Measurements from ENCODE around the gene AHDC1.
A peak's percentile ranks its signal among the peaks of the same experiment; 100 is the strongest.

AHDC1 gene

DNA sequence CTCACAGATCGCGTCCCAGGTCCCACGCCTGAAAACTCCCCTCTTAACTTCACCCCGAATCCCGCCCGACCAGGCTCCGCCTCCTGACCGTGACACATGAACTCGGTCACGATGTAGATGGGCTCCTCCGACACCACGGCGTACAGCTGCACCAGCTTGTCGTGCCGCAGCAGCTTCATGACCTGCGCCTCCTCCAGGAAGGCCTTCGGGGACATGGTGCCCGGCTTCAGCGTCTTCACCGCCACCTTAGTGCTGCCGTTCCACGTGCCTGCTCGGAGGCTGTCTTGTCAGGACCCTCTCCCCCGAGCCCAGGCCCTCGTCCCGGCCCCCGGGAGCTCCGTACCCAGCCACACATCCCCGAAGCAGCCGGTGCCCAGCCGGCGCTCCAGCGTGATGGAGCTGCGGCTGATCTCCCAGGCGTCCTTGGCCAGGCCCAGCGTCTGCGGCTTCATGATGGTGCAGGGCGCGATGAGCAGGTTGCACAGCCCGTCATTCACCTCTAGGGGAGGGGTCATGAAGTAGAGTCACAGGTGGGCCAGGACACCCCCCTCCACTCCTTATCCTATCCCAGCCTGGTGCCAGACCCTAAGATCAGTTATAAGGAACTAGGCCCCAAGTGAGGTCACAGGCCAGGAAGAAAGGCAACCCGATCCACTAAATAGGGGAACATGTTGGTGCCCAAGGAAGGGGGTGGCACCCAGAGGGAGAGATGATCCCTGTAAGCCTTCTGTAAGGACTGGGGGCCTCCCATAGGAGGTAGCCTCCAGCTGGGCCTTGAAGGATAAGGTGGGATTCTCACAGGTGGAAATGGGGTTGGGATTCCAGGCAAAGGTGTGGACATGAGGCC lies 11.6 kb upstream of the AHDC1 start:
- no peak for DNase-seq (ENCODE audit: extremely low spot score, insufficient read length, low read depth)
- no peak for FAIRE-seq

DNA sequence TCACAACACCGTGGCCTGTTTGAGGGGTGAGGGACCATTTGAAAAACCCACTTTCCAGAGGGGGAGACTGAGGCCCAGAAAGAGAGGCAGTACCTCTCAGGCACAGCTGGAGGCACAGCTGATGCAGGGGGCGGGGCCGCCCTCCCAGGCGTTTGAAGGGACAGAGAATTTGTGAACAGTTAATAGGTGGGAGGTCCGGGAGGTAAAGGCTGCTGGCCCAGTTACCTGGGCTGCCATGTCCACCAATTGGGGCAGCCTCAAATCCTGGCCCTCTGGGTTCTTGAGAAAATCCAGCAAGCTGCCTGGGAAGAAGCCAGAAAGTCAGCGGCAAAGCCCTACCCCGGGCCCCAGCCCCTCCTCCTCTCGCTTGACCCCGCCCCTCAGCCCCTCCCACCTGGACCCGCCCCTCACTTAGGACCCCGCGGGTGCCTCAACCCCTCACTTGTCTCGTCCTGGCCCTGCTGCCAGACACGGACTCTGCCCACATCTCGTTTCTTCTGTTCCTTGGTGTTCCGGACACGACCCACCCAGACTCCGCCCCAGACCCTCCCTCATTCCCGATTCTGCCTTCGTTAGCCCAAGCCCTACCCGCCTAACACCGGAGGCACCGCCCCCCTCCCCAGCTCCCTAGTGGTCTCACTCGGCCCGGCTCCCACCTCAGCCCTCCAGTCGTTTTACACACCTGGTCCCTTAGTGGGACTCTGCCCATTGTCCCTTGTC lies 10.8 kb upstream of the AHDC1 start:
- FAIRE-seq (no peak), DNase-seq (ENCODE audit: extremely low spot score, insufficient read length, low read depth) (no peak)

DNA sequence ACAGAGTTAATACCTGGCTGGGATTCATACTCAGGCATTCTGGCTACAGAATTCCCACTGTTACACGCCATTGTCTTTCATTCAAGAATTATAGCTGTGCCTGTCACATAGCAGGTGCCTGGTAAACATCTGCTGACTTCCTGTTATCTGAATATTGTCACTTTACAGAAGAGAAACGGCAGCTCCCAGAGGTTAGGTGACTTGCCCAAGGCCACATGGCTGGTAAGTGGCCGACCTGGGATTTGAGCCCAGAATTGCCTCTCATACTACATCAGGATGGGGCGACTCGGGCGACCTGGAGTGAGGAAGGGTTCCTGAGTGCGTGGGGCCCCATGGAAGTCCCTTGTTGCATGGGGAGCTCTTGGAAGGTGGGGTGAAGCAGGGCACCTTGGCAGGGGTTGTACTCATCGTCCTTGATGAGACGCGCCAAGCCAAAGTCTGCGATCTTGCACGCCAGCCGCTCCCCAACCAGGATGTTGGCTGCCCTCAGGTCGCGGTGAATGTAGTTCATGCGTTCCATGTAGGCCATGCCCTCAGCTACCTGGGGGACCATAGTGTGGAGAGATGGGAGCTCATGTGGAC lies 10.2 kb upstream of the AHDC1 start:
- FAIRE-seq (no peak), DNase-seq (ENCODE audit: extremely low spot score, insufficient read length, low read depth) (no peak)

DNA sequence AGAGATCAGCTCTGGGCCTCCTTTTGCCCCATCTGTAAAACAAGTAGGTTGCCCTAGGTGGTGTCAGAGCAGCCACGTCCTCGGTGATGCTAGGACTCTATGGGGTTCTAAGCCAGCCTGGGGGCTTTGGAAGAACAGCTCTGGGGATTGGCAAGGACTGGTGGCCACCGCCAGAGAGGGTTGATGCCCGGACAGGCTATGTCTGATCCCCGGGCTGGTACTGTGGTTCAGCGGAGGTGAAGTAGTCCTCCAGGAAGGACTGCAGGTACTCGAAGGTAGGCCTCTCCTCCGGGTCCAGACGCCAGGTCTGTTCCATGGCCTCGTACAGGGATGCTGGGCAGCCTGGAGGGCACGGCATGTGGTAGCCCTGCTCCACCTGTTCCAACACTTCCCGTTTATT lies 8.8 kb upstream of the AHDC1 start:
- FAIRE-seq (no peak), DNase-seq (ENCODE audit: extremely low spot score, insufficient read length, low read depth) (no peak)

DNA sequence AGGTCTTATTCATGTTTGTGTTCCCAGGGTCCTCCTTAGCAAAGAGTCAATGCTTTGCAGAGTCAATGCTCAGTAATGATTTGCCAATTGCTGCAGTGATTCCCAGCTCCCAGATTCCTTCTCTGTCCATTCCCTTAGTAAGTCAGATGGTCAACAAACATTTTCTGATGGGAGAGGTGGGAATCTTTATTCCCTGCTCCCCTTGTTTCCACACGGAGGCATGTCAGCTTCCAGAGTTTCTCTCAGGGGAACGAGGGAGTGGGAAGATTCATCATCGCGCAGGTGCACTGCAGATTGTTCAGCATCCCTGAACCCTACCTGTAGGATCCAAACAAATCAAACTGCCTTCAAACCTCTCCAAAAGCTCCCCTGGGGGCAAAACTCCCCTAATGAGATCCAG lies 7.5 kb upstream of the AHDC1 start:
- no peak for FAIRE-seq
- no peak for DNase-seq (ENCODE audit: extremely low spot score, insufficient read length, low read depth)

DNA sequence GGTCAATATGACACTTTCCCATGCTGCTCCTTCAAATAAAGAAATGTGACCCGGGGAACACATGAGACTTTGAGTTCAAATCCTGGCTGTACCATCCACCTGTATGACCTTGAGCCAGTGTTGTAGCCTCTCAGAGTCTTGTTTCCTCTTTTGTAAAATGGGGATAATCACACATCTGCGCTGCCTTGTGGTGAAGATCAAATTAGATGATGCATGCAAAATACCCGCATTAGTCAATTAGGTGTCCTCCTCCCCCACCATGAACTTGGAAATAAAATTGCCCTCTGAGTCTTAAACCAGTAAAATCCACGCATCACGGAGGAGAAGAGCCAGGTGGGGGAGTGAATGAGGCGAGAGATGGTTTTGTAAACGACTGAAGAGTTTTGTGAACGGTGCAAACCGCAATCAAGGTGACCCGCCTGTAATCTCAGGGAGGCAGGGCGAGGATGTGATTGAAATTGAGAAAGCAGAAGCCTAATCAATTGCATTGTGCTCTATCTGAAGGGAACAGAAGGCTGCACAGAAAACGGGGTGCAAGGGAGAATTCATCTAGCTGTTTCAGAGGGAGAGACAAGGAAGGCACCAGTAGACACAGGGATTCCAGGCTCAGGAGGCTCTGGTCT lies 5.8 kb upstream of the AHDC1 start:
- peak; percentile 51 for FAIRE-seq
- DNase-seq (ENCODE audit: extremely low spot score, insufficient read length, low read depth): no peak

DNA sequence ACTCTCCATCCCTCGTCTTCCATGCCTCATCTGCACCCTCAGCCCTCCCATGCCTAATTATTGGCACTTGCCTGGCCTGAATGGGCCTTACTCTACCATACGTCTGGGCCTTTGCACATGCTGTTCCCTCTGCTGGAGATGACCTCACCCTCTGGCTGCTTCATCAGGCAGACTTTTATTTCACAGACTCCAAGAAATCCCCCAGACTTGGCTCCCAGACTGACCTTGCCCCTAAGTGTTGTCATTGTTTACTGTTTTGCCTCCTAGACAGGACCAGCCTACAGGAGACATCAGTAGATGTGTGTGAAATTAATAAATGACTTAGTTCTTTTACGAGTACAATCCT lies 5.2 kb upstream of the AHDC1 start:
- no peak for DNase-seq (ENCODE audit: extremely low spot score, insufficient read length, low read depth)
- peak; percentile 54 for FAIRE-seq

DNA sequence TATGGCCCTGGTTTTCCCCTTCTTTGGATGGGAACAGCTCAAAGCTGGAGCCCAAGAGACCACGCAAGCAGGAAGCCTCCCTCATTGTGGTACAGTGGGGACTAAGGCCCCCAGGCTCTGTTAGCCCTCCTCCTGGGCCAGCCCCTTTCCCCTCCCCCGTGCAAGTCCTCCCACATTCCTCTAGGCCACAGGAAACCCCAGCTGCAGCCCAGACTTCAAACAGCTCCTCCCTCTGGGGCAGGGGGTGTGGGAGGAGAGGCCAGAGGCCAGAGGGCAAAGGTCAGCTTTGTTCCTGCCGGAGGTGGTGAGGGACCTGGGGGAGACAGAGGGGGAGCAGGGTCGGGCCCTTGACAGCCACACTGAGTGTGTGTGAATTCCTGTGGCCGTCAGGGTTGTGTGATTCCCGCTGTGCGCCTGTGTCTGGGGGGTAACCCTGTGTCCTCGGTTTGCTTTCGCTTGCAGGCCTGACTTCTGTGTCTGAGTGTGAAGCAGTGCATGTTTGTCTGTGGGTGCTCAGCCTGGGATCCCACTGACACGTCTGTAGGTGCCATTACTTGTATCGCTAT lies 3.4 kb upstream of the AHDC1 start:
- DNase-seq (ENCODE audit: extremely low spot score, insufficient read length, low read depth): no peak
- no peak for FAIRE-seq

DNA sequence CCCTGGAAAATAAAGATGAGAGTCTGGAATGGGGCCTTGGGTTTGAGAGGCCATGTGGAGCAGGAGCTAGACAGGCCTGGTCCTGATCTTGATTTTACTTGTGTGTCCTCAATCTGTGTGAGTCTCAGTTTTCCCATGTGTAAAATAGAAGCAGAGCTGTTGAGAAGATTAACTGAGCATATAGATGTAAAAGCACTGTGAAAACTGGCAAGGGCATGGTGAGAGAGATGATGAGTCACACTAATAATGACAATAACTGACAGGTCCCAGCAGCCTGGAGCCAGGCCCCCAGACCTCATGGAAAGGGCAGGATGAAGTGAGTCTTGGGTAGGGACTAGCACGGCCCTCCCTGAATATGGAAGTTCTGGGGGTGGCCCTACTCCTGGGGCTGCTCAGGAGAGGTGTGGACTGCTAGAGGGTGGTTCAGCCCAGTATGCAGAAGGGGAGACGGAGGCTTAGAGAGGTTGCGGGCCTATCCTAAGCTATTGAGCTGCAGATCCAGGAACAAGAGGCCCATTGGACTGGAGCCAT lies 2.8 kb upstream of the AHDC1 start:
- FAIRE-seq (no peak), DNase-seq (ENCODE audit: extremely low spot score, insufficient read length, low read depth) (no peak)

DNA sequence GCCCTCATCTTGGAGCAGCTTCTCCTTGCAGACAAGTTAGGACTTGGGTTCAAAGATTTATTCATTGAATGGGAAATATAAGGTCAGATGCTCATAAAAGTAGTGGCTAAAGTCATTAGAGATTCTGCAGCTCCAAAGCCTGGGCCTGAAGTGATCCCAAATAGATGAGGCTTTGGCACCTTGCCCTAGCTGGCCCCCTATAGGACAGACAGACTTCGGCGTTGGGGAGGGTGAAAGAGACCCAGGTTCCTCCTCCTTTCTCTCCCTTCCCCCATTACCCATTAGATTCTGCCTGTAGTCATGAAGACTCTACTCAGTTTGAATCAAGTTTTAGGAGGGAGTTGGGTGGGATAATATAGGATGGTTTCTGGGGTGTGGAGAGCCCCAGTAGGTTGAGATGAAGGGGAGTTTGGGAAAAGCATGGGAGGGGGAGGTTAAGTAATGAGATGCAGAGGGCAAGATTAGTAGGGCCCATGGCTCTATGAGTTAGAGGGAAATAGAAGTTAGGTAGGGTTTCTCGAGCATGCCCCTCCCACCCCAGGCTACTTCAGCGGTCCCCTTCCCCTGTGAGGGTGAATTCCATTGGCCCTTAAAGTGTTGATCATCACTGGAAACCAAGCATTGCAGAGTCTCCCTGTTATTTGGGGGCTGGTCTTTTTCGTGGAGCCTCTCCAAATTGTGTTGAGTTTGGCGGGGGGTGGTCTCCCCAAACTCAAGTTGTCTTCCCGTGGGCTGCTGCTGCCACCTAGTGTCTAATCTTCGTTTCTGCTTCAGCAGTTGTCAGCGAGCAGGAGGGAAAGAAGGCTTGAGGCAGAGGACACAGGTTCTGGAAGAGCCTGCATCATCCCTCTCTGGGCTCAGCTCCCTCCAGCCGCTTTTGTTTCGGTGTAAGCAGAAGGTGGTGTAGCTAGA lies 2.1 kb upstream of the AHDC1 start:
- DNase-seq (ENCODE audit: extremely low spot score, insufficient read length, low read depth): no peak
- FAIRE-seq: peak; percentile 90

DNA sequence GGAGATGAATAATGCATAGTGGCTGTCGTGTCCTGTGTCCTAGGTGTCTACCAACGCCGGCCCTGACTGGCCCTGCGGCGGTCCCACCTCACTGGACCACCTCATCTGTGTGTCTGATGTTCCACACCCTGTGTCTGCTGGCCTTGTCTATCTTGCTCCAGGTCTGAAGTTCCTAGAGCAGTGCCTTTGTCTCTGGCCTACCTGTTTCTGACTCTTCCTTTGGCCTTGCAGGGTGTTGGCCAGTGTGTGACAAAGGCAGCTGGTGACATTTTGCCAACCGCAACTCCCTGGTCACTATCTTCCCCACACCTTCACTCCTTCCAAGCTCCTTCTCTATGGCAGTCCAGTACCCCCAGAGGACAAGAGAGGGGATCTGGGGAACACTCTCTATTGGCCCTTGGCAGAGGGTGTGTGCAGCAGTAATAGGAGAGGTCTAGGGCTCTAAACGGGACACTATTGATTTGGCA lies 1.4 kb upstream of the AHDC1 start:
- DNase-seq (ENCODE audit: extremely low spot score, insufficient read length, low read depth): no peak

DNA sequence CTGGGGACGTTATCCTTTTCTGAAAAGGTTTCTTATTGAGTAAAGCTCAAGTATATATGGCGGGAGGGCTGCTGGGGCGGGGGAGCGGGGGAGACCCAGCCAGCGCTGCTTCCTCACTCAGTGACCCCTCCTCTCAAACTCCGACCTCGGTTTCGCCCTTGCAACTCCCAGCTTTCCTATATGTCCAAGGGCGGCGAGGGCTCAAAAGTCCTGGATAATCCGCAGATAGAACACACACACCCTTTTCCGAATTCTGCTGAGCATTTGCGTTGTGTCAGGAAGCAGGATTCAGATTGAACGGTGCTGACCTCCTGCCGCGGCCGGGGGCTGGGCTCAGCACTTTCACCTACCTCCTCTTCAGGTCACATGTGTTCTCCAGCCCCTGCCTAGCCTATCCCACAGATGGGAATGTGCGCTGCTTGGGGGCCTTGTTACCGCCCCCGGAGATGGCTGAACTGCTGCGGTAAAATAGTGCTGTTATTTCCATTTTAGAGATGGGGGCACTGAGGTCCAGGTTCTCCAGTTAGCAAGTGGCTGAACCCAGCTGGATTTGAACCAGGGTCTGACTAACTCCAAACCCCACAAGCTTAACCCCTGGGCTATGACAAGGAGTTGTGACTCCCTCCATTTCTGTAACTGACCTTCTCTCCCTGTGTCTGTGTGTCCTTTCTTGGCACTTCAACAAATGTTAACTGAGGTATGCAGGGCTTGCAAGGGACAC lies 795 bp upstream of the AHDC1 start:
- DNase-seq (ENCODE audit: extremely low spot score, insufficient read length, low read depth) (no peak), FAIRE-seq (no peak)

More for the DNA sequence above, 1.4 kb upstream of the AHDC1 start:
- FAIRE-seq: no peak

DNA sequence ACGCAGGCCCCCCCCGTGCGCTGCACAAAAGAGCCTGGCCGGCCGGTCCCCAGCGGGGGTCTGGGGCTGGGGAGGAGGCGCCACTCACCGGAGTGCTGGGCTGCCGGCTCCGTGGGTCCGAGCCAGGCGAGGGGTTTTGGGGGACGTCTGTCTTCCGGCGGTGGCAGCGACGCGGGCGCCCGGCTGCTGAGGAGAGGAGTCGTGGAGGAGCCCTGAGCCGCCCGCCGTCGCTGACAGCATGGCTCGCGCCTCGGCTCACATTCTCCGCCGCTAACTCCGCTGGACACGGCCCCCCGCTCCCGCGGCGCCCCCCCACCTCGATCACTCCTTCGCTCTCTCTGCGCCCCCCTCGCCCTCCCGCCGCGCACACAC lies 649 bp downstream of the AHDC1 start:
- DNase-seq (ENCODE audit: extremely low spot score, insufficient read length, low read depth): no peak
- no peak for FAIRE-seq

DNA sequence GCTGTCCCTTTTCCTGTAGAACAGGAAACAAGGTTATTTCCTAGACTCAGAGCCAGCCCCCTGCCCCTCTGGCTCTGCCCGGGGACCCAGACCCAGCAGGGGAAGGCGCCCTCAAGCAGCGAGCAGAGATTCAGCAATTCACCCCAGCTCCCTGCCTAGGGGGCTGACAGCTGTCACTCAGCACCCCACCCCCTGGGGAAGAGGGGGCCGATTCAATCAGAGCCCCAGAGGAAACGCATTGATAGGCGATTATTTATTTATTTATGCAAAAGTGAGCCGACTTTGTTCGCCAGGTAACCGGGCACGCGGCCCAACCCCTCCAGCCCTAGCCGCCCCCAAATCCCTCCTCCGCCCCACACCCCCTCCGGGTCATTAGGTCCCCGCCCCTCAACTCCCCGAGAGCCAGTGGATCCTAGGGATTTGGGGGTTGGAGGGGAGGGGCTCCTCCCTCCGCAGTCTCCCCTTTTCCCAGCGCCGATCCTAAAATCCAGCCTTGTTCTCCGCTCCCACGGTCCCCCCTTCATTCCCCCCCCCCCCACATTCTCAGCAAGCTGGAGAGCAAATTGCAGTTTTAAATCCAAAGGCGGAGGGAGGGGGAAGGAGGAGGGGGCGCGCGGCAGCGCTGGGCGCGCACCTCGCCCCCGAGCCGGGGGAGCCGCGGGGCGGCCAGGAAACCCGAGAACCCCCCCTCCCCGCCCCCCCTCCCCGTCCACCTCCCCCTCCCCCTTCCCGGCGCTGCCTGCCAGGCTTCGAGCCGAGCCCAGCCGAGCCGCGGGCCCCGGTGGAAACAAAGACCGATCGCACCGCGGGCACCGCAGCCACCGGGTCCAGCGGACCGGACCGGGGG lies 1.3 kb downstream of the AHDC1 start:
- no peak for DNase-seq (ENCODE audit: extremely low spot score, insufficient read length, low read depth)
- FAIRE-seq: no peak

DNA sequence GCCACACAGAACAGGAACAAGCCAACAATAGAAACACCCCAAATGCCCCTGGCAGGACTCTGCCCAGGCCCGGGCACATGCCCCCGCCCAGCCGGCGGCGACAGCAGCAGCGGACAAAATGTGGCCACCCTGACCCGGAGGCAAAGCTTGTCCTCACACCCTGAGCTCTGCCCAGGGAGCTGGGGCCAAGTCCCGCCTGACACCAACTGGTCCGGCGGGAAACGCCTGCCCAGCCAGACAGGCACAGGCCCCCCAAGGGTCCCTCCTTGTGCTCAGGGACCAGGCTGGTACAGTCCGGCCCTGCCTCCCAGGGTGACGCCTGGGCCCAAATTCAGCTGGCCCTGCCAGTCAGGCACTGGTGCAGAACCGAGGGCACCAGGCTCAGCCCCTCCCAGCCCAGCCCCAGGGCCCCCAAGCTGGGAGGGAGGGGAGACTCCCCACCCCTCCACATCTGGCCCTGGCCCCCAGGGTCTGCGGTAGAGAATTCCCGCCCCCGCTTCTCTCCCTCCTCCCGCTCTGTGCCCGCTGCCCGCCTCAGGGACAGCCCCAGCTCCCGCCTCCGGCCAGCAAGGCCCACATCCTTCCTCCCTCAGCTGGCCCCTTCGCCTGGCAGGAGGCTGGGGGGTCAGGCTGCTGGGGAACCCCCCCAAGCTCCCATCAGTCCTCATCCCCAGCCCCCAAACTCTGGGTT lies 2.0 kb downstream of the AHDC1 start:
- no peak for DNase-seq (ENCODE audit: extremely low spot score, insufficient read length, low read depth)
- peak; percentile 21 for FAIRE-seq

DNA sequence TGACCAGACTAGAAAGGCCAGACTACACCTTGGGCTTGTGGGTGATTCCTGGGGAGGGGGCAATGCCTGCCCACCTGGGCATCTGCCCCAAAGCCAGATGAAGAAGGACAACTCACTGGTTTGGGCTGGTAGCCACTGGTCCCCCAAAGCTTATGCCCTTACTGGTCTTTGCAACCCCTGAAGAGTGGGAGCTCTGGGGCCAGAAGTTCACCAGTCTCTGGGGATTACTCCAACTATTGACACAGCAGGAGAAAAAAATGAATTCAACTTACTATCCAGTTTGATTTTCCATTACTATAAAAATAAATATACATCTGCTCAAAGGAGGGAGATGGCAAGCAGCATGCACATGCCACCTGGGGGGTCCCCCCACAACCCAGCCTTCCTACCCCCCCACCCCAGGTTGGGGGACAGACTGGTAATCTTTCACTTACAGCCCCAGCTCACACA lies 2.6 kb downstream of the AHDC1 start:
- DNase-seq (ENCODE audit: extremely low spot score, insufficient read length, low read depth): no peak
- FAIRE-seq: no peak
